Fibroblast of mammary gland (primary cell): ENCODE measurements around the gene REV3L.
A peak's percentile ranks its signal among the peaks of the same experiment; 100 is the strongest.

Source experiments
- DNase-seq: peaks from one replicate; pipeline ENCODE4 v3.0.0-alpha.2; 2010; ENCODE audit warnings: low read depth
- H3K4me3 ChIP-seq: 2 replicates; pipeline ENCODE4 v1.5.1; 2011; ENCODE audit warnings: low read depth, mild to moderate bottlenecking, low read length, moderate library complexity; ENCODE audit not compliant: control insufficient read depth
- CTCF ChIP-seq: conservative IDR thresholded peaks from 2 replicates; pipeline ENCODE4 v1.5.1; 2011; ENCODE audit warnings: low read depth, low read length, inconsistent platforms; ENCODE audit not compliant: control insufficient read depth, insufficient read depth

The REV3L gene

GRCh38 chr6:111482959-111483735, at the start of gene REV3L:
Gene REV3L, minus strand, starts transcription at chr6:111483218. Its CDS starts 330 bp downstream, at chr6:111482888.
- H3K4me3 ChIP-seq: peak within 1 kb of the TSS; percentile 86
- TF ChIP-seq CTCF: no peak
- DNase-seq: peak; percentile 89

- DNase-seq: no peak
- H3K4me3 ChIP-seq: no peak overlapping the region
- TF ChIP-seq CTCF: no peak
Measured at GRCh38 chr6:111531185-111531584, 48.2 kb upstream of the REV3L start.

- H3K4me3 ChIP-seq: no peak overlapping the region
- TF ChIP-seq CTCF: no peak
- no peak for DNase-seq
Measured at GRCh38 chr6:111530667-111531066, 47.6 kb upstream of the REV3L start.

- H3K4me3 ChIP-seq: no peak overlapping the region
- no peak for DNase-seq
- no peak for TF ChIP-seq CTCF
Measured at GRCh38 chr6:111530218-111530617, 47.2 kb upstream of the REV3L start.

GRCh38 chr6:111527367-111527766, 44.3 kb upstream of the REV3L start:
- DNase-seq: no peak
- no peak overlapping the region for H3K4me3 ChIP-seq
- no peak for TF ChIP-seq CTCF

GRCh38 chr6:111524735-111525134, 41.7 kb upstream of the REV3L start:
- TF ChIP-seq CTCF: no peak
- H3K4me3 ChIP-seq: no peak overlapping the region
- DNase-seq: no peak
